K562 (cell line): Measurements from ENCODE around the gene LZTR1. TPM values are rescaled to one million over a fixed set of nuclear protein-coding genes. Genes with fewer than 3 reads are reported as not detected.

Source experiments
- CBX1 ChIP-seq: sonication (generic); IDR thresholded peaks from 2 replicates; pipeline ENCODE4 v1.6.1; 2016; ENCODE audit warnings: antibody characterized with exemption, low read depth, mild to moderate bottlenecking
- CBX3 ChIP-seq, 2 experiments: IDR thresholded peaks; 1 replicate in 1 of 2; 2 replicates in 1 of 2; pipeline ENCODE4 v1.6.1; 2012; ENCODE audit warnings: inconsistent platforms in 2 of 2, low read length in 2 of 2, borderline replicate concordance in 1 of 2, control low read depth in 1 of 2
- CLOCK ChIP-seq: fragments of 250-450 bp; sonication (Bioruptor Pico); IDR thresholded peaks from 2 replicates; pipeline ENCODE4 v1.4.0; 2020; ENCODE audit warnings: mild to moderate bottlenecking, moderate library complexity, borderline replicate concordance
- DMBX1 ChIP-seq: fragments of 250-450 bp; sonication (Bioruptor Pico); IDR thresholded peaks from 2 replicates; pipeline ENCODE4 v1.8.0; 2022; ENCODE audit warnings: inconsistent platforms, mild to moderate bottlenecking, moderate library complexity, borderline replicate concordance
- NR0B1 ChIP-seq: fragments of 450-650 bp; IDR thresholded peaks from one replicate; pipeline ENCODE4 v1.6.1; 2018; ENCODE audit warnings: mild to moderate bottlenecking, moderate library complexity; ENCODE audit not compliant: partially characterized antibody
- NR2F6 ChIP-seq: fragments of 450-650 bp; formaldehyde crosslinking; IDR thresholded peaks from 2 replicates; pipeline ENCODE4 v1.4.0; 2020; ENCODE audit warnings: mild to moderate bottlenecking
- RERE ChIP-seq: sonication (generic); formaldehyde crosslinking; IDR thresholded peaks from 2 replicates; pipeline ENCODE4 v1.8.0; 2023; ENCODE audit warnings: missing genetic modification reagents, mild to moderate bottlenecking, borderline replicate concordance
- XRCC5 ChIP-seq: fragments of 200-400 bp; formaldehyde crosslinking; IDR thresholded peaks from 2 replicates; pipeline ENCODE4 v1.6.1; 2017; ENCODE audit warnings: low read depth, mild to moderate bottlenecking, low read length
- ZBTB11 ChIP-seq, 3 experiments: fragments of 200-800 bp in 1 of 3; fragments of 250-450 bp in 1 of 3; fragments of 450-650 bp in 1 of 3; sonication (Bioruptor Pico) in 1 of 3; sonication (Bioruptor generic) in 1 of 3; formaldehyde crosslinking in 1 of 3; IDR thresholded peaks; 2 replicates each; pipeline versions ENCODE4 v1.6.1 to v1.8.0; 2016 to 2022; ENCODE audit warnings: mild to moderate bottlenecking in 2 of 3, missing genetic modification characterization in 2 of 3, missing compliant biosample characterization in 1 of 3, moderate library complexity in 1 of 3
- ZFP30 ChIP-seq: fragments of 250-450 bp; sonication (Bioruptor Pico); IDR thresholded peaks from 2 replicates; pipeline ENCODE4 v1.8.0; 2022; ENCODE audit warnings: moderate library complexity, mild to moderate bottlenecking, inconsistent platforms, borderline replicate concordance
- ZNF24 ChIP-seq: fragments of 450-650 bp; IDR thresholded peaks from 2 replicates; pipeline ENCODE4 v1.6.1; 2016
- ZNF644 ChIP-seq: fragments of 200-800 bp; sonication (Bioruptor generic); IDR thresholded peaks from 2 replicates; pipeline ENCODE4 v1.6.1; 2016; ENCODE audit warnings: low read depth, missing genetic modification characterization, missing compliant biosample characterization
- polyA plus RNA-seq, 8 experiments: library from polyadenylated mRNA; depleted of rRNA in 4 of 8; stranded (reverse) in 5 of 8; unstranded in 3 of 8; fragments of >200 nt; fragmentation: Nextera tagmentation in 2 of 8; fragmentation: Illumina TruSeq in 1 of 8; extraction: Ambion mirVana in 2 of 8; extraction: Trizol in 1 of 8; gene quantifications; 2 replicates each; pipeline versions ENCODE4 v1.2.1 to v1.2.3, GENCODE V29; 2011 to 2014; ENCODE audit warnings: inconsistent platforms in 1 of 8, missing spikeins in 1 of 8
- total RNA-seq, 7 experiments: library from RNA; depleted of rRNA in 6 of 7; stranded (reverse); fragments of >200 nt in 6 of 7; fragmentation: Illumina TruSeq in 2 of 7; extraction: Trizol in 2 of 7; gene quantifications; 2 replicates each; pipeline versions ENCODE4 v1.2.1 to v1.2.3, GENCODE V29; 2011 to 2021; ENCODE audit warnings: low replicate concordance in 1 of 7

The LZTR1 gene
- total and polyA plus RNA-seq, 9 of the 15 experiments (the other 6 are each of a cell fraction or from before 2014, with no cell fraction given), result 2.2 to 135 (median 63.0) TPM

GRCh38 chr22:21032868-21033688 is 51.0 kb downstream of the LZTR1 start (continued):
- TF ChIP-seq RERE (CRISPR knock-in tag) (no peak), CLOCK (no peak), NR2F6 (CRISPR knock-in tag) (no peak), XRCC5 (no peak), ZBTB11 (CRISPR knock-in tag; IDR thresholded peaks at IDR 0.05) (no peak), CBX3 (IDR thresholded peaks at IDR 0.05; ENCODE audit: borderline replicate concordance in 1 of 2, low read length in 2 of 2) (no peak), DMBX1 (no peak), ZFP30 (no peak), NR0B1 (no peak), ZNF644 (no peak), CBX1 (no peak), ZNF24 (no peak)
